Measurements from ENCODE around the gene CEBPE. TPM values are rescaled to one million over a fixed set of nuclear protein-coding genes. Genes with fewer than 3 reads are reported as not detected.

The CEBPE gene
- total RNA-seq, 1 donor from 2014 or later = not detected

DNA sequence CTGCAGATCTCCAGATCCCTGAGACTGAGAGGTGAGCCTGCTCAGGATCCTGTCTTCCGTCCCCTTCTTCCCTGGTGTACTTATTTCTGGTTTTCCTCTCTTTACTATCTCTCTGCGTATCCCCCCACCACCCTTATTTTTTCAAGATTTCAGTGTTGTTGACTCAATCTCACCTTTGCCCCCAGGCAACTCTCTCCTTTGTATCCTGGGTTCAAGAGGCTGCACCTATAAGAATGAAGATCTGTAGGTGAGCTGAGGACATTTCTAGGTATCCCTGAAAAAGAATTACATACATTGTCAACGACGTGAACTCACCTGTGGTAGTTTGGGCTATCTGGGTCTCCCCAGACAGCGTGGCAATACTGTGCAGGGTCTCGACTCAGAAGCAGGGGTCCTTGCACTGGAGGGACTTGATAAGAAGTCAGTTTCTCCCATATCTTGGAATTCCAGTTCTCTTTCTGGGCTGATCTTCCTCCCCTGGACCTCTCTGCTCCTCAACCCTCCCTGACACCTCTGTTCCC, 14.9 kb downstream of the CEBPE start:
- DNase-seq (ENCODE audit: low read depth in 2 of 2) = no peak

DNA sequence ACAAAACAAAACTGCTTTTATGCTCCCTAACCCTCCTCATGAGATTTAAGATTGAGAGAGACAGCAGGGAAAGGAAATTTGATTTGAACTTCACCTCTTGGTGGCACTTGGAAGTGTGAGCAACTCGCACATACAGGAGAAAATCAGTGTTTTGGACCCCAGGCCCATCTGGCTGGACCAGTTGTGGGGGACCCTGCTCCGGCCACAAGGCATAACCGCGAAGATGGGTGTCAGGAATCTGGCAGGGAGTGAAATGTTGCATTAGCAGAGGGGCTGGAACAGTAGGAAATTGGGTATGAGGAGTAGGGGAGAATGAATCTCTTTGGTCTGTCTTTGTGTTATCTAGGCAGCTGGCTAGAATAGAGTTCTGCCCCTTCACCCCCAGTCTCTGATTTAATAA, 15.5 kb downstream of the CEBPE start:
- DNase-seq (ENCODE audit: low read depth in 2 of 2) = no peak

DNA sequence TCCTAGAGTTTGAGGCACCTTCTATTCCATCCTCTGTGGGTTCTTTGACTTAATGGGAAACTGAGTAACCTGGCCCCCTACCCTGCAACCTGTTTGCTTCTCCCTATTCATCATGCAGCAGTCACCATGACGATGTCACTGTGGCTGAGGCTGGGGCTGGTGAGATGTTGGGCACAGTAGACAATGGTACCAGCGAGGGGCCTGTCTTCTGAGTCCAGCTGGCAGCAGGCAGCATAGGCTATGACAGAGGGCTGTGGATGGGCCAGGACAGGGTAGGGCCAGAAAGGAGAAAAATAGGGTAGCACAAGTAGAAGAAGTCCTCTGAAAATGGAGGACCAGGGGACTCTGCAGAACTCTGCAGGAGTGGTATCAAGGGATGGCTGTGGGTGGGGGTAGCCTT, 16.3 kb downstream of the CEBPE start:
- DNase-seq (ENCODE audit: low read depth in 2 of 2) = no peak

DNA sequence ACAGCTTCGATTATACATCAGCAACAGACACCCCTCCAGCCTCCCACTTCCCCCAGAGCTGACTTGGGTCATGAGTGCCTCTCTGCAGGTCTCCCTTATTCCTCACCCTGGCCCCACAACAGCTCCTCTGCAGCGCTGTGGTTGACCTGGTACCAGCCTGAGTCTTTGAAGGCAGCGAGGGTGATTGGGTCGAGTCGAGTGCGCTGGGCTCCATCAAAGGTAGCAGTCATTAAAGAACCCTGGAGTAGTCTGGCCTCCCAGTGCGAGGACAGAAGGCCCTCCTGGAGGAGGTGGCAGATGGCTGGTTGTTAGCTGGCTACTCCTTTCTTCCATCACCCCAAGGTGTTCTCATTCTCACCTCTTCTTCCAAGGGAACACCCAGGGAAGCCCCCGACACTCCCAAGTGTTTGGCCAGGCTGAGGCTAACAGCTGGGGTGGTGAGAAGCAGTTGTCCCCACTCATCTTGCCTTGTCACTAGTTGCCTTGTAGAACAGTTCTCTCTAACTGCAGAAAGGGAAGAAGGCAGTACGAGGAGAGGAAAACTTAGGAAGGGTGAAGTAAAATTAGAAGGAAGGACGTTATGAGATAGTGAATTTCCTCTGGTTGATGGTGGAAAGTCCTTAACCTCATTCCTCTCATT, 16.9 kb downstream of the CEBPE start:
- DNase-seq (ENCODE audit: low read depth in 2 of 2) = no peak

DNA sequence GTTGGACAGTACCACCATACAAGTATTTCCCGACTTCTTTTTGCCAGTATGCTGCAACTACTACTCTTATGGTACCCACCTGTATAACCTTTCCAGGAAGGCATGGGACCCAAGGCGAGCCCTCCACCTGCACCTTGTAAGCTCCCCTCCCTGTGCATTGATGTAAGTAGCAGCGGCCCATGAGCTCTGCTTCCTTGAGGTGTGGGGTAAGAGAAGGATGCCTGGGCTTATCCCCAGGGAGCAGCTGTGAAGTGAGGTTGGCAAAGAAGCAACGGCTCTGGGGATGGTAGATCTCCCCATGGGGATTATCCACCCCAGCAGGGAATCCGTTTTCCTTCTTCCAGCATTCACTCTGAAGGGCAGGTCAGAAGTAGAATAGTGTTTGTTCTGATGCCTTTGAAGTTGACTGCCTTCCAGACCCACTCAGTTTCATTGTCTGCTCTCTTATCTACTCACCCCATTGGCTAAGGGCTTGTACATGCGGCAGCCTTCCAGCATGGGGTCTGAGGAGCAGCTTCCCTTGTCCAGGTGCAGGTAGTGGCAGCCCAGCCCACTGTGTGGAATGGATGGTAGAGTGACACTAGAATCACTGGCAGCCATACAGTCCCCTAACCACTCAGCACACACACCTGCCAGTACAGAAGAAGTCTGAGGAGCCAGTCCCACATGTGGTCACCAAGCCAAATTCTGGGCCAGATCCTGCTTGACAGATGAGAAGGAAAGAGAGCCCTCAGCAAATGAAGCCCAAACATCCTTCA, 17.7 kb downstream of the CEBPE start:
- DNase-seq (ENCODE audit: low read depth in 2 of 2) = no peak

DNA sequence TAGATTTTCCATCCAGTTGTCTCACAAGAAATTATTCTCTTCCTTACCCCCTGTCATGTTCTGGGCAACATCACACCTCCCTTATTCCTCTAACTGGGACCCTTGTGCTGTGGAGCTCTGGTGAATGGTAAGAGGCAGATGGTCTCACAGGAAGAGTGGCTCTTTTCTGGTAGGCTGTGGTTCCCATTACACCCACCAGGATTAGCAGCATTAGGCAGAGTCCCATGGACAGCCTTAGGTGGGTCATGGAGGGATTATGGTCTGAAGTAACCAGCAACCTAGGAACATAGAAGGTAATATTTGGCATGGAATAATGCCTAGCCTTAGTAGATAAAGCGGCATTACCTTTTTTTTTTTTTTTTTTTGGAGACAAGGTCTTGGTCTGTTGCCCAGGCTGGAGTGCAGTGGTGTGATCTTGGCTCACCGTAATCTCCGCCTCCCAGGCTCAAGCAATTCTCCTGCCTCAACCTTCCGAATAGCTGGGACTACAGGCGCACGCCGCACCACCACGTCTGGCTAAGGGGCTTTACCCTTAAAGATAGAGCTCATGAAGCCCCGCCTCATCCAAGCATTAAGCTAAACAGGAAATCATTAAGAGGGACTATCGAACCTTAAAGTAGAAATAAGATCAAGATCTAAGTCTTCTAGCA, 19.7 kb downstream of the CEBPE start:
- no peak for DNase-seq (ENCODE audit: low read depth in 2 of 2)

DNA sequence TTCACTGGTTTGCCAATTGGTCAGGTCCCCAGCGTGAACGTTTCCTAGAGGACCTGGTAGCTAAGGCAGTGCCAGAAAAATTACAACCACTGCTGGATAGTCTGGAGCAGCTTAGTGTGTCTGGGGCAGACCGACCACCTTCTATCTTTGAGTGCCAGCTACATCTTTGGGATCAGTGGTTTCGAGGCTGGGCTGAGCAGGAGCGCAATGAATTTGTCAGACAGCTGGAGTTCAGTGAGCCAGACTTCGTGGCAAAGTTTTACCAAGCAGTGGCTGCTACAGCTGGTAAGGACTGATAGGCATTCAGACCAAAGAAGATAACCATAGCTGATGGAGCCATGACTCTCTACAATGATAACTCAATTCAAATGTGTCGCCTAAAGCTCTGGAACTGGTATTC, 21.3 kb downstream of the CEBPE start:
- no peak for DNase-seq (ENCODE audit: low read depth in 2 of 2)

DNA sequence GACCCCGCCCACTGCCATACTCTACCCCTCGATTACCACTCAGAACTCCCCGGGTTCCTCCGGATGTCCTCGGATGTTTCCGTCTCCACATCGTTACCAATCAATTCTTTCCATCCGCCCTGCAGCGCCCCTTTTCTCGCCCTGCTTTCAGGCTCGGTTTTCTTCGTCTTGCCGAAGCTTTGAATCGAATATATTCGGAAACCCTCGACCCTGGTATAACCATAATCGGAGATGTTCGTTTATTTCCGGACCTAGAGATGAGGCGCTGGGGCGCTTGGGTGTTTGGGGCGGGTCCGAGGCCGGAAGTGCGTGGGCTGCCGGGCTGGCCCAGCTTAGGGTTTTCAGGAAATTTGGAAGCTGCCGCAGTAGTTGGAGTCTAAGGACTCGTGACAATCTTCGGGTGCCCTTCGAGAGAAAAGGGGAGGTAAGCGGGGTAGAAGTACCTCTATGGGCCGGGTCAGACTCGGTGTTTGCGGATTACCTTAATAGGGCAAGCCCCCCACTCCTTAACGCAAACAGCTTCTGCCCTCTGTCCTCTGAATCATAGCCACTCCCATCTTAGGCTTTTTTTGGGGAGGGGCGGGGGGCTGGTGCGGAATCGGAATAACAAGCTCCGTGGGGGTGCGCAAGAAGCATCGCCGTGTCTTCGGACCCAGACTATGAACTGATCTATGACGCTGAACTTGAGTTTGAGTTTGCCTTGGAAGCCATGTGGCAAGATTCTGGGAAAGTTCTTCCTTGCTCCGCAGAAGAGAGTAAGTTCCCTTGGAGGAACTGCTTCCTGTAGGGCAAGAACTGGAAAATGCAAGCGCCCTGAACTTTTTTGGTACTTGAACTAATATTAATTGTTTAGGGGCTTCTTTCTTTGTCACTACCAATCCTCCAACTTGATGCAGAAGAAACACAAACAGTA, 23.6 kb downstream of the CEBPE start, which contains the start of gene C14orf119:
C14orf119 (plus strand) TSS at position 310 of the 913 bp plus-strand sequence. CDS start 2,154 bp downstream, outside the sequence.
- DNase-seq (ENCODE audit: low read depth in 2 of 2) = peak; percentile 99

DNA sequence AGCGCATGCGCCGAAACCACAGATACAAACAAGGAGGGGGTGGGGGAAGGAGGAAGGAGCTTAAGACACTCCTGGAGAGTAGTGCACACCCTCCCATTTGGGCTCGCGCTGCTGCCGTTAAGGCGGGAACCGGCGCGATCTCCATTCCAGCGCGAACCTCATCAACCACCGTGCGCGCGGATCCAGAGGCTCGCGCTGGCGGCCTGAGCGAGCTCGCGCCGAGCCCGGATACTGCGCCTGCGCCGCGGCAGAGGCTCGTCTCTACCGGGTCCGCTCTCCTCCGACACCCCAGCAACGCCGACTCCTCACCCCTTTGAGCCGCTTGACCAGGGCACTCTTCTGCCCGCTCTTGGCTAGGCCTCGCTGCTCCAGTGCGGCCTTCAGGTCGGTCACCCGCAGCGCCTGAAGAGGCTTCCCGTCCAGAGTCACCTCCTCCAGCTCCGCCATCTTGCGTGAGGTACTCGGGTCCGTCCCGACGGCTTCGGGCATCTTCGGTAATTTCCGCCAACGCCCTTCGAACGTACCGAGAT, 24.3 kb downstream of the CEBPE start, which contains the start of gene ACIN1:
ACIN1 (minus strand) TSS at position 471 of the 530 bp plus-strand sequence; CDS start at position 447, 24 bp downstream.
- DNase-seq (ENCODE audit: low read depth in 2 of 2) = peak; percentile 54 to 89

DNA sequence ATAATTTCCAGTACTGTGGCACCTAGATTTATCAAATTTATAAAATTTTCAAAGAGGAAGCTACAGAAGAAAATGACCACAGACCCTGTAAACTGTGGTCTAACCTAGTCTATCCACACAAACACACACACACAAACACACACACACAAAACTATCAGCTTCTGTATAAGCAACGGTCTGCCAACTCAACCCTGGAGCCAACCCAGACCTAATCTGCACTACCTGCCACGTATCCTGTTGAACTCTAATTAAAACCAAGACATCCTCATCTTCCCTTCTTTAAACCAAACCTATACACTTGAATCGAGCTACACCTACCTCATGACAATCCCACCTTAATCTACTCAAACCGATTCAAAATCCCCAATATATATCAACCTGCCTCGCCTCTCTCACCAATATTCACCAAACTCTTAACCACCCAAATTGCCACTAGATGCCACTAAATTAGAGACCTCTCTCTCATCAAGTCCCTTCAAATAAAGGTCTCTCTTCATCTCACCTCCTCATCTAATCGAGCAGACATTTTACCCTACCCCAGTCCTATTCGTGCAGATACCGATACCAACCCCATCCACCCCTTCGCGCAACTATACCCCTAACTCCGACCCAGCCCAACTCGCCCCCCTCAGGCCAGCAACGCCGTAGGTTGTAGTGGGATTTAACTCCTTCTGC, 24.9 kb downstream of the CEBPE start:
- peak in 1 of 2 donors; percentile 26 for DNase-seq (ENCODE audit: low read depth in 2 of 2)

DNA sequence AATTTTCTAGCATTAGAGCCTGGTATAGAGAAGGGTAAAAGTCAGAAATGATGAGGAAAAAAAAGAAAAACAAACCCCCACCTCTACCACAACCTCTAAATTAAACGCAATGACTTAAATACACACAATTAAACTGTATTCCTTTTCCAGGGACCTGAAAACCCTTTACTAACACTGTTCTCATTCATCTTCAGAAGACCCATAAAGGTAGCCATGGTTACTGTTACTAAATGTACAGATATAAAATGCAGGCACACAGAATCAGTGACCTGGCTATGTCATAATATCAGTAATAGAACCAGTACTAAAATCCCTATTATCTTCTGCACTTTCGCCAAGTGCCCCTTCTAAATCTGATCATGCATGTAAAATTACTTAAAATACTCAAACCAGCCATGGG, 25.5 kb downstream of the CEBPE start:
- DNase-seq (ENCODE audit: low read depth in 2 of 2) = no peak

DNA sequence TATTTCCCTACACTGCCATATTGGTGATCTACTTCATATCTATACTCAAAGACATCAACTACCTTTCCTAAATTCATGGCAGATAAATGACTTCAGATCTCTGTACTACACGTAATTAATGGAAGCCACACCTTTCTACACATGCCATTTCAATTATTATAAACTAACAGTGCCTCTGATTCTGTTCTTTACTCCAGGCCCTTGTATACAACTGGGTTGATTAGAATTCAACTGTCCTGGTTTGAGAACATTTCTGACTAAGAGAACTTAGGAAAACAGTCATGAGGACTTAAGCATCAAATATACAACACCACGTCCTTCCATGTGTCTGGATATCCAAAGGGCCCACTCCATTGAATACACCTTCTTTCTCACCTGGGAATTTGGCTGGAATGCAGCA, 26.0 kb downstream of the CEBPE start:
- DNase-seq (ENCODE audit: low read depth in 2 of 2) = no peak

DNA sequence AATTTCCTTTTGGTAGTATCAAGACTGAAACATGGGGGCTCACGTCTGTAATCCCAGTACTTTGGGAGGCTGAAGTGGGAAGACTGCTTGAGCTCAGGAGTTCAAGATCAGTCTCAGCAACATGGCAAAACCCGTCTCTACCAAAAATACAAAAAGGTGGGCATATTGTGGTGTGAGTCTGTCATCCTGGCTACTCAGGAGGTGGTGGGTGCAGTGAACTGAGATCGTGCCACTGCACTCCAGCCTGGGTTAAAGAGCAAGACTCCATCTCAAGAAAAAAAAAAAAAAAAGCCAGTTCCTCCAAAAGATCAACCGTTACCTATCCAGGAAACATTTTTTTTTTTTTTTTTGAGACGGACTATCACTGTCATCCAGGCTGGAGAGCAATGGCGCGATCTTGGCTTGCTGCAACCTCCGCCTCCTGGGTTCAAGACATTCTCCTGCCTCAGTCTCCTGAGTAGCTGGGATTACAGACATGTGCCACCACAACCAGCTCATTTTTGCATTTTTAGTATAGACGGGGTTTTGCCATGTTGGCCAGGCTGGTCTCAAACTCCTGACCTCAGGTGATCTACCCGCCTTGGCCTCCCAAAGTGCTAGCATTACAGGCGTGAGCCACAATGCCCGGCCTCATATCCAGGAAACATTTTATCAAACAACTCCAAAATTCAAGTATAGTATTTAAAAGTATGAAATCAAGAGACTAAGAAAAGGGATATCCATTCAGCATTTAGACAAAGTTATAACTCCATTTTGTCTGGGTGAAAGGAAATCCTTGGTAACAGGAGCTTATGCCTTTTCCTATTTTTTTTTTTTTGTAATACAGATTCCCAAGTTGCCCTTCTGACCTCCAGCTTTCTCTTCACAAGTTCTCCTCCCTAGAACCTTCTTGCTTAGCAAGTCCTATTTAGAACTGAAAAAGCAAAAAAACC, 27.5 kb downstream of the CEBPE start:
- DNase-seq (ENCODE audit: low read depth in 2 of 2) = no peak

DNA sequence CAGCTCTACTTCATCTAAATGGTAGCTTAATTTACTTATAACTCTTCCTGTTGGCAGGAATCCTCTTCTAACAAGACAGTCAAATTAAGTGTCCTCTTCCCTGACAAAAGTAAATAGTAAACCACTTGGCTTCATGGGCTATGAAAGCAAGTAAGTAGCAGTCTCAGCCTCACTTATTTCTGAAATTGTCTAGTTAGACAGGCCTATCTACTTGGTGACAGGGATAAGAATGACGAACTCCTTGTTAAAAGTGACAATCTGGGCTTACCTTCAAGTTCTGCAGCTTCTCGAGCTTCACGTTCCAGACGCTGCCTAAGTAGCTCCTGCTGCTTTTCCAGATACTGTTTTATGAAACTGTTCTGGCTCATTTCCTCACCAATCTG, 28.8 kb downstream of the CEBPE start:
- no peak for DNase-seq (ENCODE audit: low read depth in 2 of 2)

DNA sequence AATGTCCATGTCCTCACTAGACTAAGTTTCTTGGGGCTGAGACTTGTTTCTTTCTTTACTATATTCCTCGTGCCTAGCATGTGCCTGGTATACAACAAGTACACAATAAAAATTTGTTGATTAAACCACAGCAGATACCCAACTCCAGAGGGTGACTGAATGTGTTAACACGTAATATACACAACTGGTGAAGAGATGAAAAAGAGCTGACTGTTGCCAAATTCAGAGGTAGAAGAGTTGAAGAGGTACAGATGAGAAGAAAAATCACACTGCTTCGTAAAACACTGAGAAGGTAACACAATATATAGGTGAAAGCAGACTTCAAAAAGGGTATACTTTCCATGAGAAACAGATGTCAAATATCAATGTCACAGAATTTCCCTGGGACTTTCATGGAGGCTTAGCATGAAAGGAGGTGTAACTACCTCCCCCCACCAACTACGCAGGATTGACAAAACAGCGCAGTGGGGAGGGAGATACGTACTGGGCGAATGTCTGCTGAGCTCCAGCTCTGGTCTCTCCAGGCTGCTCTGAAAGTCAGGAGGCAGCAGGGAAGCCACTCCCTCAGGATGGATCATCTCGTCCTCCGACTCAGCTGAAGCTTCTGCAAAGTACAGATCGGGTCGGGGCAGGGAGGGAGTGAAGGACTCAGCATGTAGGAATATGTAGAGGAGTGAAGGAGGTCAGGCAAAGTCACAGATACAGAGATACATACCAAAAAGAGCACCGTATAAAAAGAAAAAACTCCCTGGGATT, 29.4 kb downstream of the CEBPE start:
- no peak for DNase-seq (ENCODE audit: low read depth in 2 of 2)

DNA sequence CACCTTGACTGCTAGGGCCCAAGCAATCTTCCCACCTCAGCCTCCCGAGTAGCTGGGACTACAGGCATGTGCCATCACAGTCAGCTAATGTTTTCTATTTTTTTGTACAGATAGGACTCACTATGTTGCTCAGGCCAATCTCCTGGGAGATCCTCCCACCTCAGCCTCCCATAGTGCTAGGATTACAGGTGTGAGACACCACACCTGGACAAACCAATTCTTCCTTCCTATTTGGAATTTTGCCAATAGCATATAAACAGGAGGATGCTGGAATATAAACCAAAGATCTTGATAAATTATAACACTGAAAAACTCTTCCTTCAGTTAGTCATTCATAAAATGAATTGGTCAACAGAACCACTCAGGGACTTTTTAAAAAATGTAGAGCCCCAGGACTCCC, 32.5 kb downstream of the CEBPE start:
- no peak for DNase-seq (ENCODE audit: low read depth in 2 of 2)

DNA sequence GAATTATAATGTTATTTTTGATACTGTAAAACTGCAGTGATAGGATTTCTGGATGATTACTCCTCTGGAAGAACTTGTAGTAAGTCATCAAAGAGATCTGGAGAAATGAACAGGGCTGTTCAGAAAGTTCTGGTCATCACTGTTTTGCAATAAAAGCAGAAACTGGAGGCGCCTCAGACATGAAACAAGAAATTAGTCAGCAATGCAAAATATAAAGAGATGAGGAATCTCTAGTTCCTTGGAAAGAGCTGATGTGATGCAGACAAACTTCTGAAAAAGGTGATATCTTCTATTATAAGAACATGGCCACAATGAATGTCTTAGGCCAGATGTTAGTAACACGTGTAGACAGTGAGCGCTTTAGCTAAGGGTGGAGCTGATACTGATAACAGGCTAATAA, 33.6 kb downstream of the CEBPE start:
- no peak for DNase-seq (ENCODE audit: low read depth in 2 of 2)

DNA sequence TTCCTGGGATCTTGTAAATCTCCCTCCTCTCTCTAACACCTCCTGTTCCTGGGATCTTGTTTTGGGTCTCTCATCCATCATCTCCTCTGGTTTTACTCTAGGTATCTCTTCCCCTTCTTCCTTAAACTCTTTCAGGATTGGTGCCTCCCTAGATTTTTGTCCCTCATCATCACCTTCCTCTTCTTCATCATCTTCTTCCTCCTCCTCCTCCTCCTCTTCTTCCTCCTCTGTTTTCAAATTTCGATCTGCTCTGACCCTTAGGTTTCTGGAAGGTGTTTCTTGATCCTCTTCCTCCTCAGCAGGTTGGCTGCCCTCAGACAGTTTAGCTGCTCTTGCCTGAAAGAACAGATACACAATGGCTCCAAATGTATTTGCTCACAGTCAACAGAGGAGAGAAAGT, 38.6 kb downstream of the CEBPE start:
- no peak for DNase-seq (ENCODE audit: low read depth in 2 of 2)

DNA sequence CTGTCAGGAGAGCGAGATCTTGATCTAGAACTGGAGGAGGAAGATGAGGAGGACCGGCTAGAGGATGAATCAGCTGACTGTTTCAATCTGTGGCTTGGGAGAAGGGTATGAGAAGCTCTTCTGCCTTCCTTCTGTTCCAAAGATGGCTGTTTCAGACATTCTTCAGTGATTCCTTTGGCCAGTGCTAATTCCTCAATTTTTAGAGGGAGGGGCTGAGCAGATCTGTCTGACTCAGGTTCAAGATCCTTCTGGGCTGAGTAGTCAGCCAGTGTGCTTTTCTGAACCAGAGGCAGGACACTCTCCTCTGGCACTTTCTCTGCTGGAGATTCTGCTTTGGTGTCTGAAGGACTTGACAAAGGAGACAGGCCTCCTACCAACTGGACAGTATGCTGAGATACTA, 39.3 kb downstream of the CEBPE start:
- DNase-seq (ENCODE audit: low read depth in 2 of 2) = no peak

Measured in dermis microvascular lymphatic vessel endothelial cell (primary cell).